DMS 273 (cell line): ENCODE data around the gene ERGIC2.

Source experiments
- DNase-seq: peaks from one replicate; lab custom pipeline; 2025; ENCODE audit not compliant: unreplicated experiment; lab: John Stamatoyannopoulos, UW

Gene ERGIC2

GRCh38 chr12:29376118-29376517 is 4.9 kb downstream of the ERGIC2 start:
- no peak for DNase-seq

DNA sequence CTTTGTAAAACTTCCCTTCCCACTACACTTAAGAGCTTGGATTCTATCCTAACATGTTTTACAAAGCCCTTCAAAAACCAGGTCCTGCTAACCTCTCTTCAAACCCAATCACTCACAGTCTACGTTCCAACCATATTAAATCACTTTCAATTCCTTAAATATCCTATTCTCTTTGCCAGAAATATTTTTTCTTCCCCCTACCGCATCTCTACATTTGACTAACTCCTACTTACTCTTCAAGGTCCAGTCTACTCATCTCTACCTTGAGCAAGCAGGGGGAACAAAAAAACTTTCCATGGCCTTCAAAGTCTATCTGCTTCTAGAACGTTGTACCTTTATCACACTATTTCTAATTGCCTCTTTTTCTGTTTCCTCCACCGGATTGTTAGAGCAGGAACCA is 6.1 kb downstream of the ERGIC2 start:
- no peak for DNase-seq

- DNase-seq: no peak
These were observed 7.0 kb downstream of the ERGIC2 start for GRCh38 chr12:29374012-29374411.

DNA sequence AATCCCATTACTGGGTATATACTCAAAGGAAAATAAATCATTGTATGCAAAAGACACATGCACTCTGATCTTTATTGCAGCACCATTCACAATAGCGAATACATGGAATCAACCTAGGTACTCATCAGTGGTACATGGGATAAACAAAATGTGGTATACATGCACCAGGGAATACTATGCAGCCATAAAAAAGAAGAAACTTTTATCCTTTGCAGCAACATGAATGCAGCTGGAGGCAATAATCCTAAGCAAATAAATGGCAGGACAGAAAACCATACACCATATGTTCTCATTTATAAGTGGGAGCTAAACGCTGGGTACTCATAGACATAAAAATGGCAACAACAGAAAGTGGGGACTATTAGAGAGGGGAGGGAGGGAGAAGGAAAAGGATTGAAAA is 15.9 kb downstream of the ERGIC2 start:
- DNase-seq: no peak

DNA sequence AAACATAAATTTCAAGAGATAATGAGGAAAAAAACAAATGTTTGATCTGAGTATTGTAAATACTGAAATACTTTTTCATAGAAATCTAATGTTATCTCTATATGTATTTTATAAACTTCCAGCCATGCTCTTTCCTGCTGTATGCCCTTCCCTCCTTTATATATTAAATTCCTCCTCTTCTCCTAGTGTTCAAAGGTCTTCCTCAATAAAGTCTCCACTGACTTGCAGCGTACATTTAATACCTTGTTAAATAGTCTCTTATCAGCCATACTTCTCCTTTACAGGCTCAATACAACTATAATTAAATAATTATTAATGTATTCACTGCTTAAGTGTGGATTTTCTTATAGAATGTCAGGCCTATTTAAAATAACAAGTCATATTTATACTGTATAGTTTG is 26.0 kb downstream of the ERGIC2 start:
- no peak for DNase-seq

DNA sequence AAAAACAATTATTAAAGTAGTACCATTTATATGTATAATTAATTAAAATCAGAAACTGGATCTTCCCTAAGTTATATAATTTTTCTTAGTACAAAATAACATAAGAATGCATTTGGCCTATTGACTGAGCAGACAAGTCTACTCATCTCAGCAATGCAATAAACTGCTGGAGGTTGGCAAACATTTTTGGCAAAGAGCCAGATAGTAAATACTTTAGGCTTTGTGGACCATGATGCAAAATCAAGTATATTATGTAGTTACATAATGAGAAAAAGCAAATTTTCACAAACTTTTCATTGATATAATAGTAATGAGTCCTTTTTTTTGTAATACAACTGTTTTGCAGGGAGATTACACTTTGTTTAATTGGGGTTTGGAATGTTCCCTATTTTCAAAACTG is 30.9 kb downstream of the ERGIC2 start:
- peak; percentile 13 for DNase-seq

DNA sequence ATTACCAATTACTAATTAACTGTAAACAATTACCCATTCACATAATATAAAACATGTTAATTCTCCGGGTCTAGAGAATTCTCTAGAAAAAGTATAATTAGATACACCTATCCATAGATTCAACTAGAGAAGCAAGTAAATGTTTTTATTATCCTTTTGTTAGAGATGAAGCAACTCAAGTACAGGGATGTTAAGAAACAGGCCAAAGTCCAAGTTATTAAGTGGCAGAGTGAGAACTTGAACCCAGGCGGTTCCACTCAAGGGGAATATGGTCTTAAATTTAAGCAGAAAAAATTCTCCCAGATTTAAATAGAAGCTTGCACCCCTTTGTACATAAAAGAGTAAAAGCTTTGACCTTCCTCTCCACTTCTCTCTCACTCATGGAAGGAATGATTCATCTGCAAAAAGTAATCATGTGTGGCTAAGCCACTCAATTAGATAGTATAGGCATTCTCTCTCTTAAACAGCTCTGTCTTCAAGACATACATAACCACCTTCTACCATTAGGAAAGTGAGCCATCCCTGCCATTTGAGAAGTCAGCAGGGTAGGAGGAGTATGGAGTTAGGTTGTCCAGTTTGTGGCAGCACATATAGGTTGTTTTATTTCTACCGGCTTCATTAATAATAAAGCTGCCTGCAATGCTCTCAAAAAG is 34.1 kb downstream of the ERGIC2 start:
- DNase-seq: no peak

DNA sequence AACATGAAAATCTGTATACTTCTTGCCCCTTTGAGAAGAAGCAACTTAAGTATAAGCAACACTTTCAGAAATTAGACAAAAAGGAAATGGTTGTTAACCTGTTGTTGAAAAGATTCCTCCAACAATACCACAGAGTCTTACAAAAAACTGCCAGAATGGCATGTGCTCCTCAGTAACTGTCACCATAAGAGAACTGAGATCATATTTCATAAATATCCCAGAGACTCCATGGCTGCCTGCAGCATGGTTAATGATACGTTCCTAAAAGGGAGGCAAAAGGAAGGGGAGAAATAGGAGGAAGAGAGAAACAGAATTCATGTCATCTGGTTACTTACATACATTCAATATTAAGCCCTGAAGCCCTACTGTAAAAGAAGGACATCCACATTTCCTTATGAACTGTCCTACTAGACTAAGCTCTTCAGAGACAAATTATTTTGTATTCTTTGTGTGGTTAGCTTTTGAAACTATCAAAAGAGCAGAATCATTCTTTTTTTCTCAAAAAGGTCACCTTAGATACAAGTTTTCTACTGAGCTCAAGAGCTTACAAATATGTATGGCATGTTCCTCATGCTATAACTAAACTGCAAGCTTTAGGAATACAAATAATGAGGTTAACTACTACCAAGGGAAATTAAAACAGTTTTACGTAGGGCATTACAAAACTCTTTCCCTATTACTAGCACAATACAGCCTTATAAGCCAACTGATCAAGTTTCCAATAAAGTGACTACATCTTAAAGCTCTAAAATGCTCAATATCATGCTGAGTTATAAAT is 37.8 kb downstream of the ERGIC2 start:
- DNase-seq: no peak

GRCh38 chr12:29337325-29337724 is 43.6 kb downstream of the ERGIC2 start:
- no peak for DNase-seq

DNA sequence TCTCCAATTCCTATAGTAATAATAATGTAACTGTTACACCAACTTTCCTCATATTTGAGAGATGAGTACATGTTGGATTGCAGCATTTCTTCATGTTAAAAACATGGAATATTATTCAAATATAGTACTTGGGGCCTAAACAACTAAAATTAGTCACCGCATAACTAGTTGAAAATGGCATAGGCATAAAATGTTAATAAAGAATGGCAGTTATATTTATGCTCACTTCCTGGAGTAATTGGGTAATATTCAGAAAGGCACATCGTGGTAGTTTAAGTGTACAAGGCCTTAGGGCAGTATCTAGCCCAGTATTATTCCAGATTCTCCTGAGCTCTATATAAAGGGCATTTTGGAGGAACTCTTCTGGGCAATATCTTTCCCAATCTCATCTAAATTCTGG is 46.0 kb downstream of the ERGIC2 start:
- no peak for DNase-seq

DNA sequence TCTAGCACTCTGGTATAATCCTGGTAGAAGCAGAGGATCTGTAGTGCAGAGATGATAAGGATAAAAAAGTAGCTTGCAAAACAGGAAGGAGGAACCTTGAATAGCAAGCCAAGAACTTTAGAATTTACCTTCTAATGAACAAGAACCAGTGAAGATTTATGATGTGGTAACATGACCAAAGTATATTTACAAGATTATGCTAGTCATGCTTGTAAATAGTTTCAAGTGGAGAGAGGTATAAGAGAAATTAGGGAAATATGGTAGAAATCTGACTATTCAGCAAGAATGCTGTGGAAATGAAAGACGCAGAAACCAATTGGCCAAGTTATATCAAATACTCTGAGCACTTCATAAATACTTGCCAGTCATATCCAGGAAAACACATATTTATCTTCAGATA is 47.8 kb downstream of the ERGIC2 start:
- DNase-seq: no peak

DNA sequence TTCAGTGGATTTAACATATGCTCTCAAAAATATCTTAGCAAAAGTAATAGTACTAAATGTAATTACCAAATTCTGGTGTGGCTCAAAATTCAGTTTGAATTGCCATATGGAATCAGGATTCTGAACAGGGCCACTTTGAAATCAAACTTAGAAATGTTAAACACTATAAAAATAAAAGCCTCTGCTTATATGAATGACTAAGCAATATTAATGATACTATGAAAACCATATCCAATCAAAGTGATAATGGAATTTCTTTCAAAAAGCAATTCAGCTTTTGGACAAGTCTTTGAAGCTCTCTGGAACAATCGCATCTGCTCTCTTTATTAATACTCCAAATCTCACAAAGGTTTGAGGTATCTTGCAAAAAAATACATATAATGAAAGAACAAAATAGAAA is 51.6 kb downstream of the ERGIC2 start:
- DNase-seq: no peak

GRCh38 chr12:29322157-29322556 is 58.8 kb downstream of the ERGIC2 start:
- no peak for DNase-seq

DNA sequence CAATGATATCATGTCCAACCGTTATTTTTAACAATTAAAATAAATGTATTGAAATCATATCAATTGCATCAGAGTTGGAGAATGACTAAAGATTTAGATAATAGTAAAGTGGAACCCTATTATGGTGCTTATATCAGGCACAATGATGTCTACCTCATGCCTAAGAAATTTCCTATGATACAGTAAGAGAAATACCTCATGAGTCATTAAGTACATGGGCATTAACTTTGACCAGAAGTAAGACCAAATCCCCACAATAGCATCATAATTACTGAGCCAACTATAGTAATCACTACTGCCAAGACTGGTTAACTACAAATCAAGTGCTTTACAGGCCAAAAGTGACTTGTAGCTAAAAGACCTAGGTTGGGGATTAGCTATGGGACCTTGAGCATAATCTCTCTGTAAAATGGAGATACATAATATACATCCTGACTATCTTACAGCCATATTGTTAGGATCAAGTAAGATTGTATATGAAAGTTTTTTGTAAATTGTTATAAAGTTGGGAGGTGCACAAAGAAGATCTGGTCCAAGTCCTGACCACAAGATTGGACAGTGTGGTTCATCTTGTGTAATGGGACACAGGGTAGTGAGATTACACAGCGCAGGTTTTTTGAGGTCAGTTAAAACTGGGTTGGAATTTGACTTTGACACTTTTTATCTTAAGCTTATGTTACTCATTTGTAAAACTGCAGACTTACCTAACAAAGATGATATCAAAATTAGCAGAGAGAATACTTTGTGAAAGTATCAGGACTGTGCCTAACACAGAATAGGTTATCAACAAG is 60.5 kb downstream of the ERGIC2 start:
- DNase-seq: no peak

DNA sequence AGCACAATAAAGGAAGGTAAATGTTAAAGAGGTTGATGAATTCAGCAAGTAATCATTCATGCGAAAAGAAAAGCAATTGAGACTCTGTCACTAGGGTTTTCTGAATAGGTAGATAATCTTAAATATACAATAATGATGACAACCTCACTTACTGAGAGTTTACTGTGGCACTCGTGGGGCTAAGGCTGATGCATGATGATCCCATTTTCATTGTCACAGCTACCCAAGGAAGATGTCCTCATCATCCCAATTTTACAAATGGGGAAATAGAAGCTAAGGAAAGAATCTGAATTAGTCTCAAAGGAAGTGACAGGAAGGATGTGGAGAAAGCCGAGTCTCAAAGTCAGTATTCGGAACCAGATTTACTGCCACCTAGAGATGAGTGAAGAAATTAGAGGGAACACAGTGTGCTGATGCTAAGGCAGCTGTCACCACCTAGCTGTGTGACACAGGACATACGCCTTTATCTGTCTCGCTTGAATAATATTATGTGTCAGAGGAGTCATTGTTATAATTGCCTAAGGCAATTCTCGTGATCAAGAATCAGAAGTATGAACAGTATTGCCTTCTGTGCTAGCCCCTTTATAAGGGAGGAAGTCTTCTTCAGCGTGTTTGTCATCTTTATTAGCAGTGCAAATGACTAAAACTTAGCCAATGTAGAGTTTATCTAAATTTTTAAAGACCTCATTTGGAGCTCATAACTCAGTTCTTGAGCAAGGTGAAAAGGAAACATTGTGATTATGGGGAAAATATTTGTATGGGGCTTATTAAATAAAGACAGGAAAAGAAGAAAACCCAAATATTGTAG is 63.2 kb downstream of the ERGIC2 start:
- peak; percentile 68 for DNase-seq

DNA sequence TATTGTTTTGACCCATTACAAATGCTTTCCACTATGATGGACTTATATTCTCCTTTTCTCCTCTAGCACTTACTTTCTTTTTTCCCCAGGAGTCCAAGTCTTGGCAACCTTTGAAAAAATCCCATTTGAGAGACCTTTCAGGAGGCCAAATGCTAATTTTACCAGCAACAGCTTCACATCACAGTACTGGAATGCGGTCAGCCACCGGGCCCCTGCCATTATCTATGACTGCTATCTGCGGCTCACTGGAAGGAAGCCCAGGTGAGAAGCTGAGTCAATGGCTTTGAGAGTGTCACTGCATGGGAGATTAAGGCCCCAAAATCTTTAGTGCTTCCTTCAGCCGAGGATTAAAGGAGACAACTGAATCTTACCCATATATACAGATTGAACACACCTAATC is 64.2 kb downstream of the ERGIC2 start:
- no peak for DNase-seq

GRCh38 chr12:29314416-29314815 is 66.6 kb downstream of the ERGIC2 start:
- DNase-seq: no peak

- DNase-seq: no peak
These were observed 70.1 kb downstream of the ERGIC2 start for GRCh38 chr12:29310899-29311298.

- DNase-seq: peak; percentile 7
These were observed 71.6 kb downstream of the ERGIC2 start for GRCh38 chr12:29309320-29309902.

GRCh38 chr12:29306682-29307081 is 74.3 kb downstream of the ERGIC2 start:
- no peak for DNase-seq

- DNase-seq: no peak
These were observed 74.7 kb downstream of the ERGIC2 start for GRCh38 chr12:29306266-29306665.
